DMS153 treated with DMSO at 0.1 percent for 48 hours (cell line): Measurements from ENCODE around the gene FBXO31.

Experiments used
- DNase-seq: peaks from one replicate; lab custom pipeline; 2025; ENCODE audit not compliant: unreplicated experiment; lab: John Stamatoyannopoulos, UW

The FBXO31 gene

DNA sequence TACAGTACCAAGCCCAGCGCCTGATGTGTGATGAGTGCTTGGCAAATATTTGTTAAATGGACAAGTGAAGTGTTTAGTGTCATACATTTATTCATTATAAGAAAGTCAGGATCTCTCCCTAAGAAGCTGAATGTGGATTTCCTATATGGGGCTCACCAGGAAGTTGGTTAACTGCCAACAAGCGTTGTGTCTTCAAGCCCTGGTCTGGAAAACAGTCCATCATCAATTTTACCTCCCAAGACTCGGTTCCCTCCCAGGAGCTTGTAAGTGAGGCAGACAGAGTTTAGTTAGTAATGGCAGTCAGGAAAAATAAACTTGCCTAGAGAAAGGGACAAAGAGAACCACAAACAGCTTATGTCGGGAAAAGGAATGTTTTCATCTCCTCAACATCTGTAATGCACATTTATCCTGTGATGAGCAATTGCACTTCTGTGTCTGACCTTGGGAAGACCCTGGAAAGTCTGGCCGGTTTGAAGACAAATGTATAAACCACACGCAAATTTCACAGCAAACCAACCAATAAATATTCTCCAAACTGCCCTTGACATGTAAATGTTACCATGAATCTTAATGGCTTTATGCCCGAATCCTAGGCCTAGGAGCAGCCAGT is 94.7 kb downstream of the FBXO31 start:
- DNase-seq = no peak

DNA sequence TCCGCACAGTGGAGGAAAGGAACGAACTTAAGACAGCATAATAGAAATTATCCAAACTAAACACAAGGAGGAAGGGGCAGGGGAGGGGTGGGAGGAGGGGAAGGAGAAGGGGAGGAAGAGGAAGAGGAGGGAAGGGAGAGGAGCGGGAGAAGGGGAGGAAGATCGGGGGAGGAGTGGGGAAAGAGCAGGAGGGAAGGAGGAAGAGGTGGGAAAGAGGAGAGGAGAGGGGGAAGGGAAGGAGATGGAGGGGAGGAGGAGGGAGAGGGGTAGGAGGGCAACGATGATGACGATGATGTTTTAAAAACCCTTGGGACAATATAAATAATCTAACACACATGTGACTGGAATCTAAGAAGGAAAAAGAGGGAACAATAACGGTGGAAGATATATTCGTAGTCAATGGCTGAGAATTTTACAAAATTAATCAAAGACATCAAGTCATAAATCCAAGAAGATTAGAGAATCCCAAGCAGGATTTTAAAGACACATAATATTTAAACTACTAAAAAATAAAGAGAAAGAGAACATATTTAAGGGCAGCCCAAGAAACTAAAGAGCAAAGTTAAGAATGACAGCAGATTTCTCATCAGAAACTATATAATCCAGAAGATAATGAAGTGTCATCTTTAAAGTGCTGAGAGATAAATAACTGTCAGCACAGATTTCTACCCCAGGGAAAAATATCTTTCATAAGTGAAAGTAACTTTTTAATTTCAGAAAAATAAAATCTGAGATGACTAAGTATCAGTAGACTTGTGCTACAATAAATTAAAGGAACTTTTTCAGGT is 96.5 kb downstream of the FBXO31 start:
- no peak for DNase-seq

DNA sequence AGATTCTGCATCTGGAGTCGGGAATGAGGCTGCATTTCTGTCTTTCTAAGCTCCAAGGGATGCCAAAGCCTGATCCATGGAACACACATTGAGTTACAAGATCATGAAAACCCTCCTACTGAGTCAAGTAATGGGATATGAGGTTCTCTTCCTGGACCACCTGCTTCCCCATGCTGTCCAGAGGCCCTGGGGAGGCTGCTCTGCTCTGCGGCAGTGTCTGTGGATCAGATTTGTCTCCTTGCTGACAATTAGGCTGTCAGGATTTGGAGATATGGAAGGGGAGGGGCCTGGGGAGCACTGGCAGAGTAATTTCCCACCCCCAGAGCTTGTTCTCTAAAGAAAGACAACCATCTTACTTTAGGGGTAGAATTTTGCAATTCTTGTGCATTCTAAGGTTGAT is 99.4 kb downstream of the FBXO31 start:
- DNase-seq = no peak

DNA sequence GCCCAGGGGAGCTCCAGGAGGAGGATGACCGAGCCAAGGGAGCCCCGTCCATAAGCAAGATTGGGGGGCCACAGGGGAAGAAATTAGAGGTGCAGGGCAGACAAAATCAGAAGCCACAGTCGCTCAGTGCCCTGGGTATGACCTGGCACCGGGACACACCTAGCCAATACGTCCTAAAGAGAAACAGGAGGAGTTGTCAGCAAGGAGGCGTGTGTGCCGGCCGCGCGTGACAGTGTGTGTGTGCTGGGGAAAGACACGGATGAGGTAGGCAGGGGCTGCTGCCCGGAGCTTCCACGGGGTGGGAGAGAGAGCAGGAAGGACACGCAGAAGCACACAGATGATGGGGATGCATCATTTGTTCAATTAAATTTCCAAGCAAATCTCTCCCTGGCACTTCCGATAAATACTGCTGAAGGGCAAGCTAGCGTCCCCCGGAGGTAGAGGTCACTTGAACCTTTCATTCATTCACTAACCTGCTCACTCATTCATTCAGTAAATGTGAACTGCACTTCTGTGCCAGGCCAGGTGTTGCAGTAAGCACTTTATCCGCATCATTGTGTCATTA is 104.4 kb downstream of the FBXO31 start:
- DNase-seq = no peak

DNA sequence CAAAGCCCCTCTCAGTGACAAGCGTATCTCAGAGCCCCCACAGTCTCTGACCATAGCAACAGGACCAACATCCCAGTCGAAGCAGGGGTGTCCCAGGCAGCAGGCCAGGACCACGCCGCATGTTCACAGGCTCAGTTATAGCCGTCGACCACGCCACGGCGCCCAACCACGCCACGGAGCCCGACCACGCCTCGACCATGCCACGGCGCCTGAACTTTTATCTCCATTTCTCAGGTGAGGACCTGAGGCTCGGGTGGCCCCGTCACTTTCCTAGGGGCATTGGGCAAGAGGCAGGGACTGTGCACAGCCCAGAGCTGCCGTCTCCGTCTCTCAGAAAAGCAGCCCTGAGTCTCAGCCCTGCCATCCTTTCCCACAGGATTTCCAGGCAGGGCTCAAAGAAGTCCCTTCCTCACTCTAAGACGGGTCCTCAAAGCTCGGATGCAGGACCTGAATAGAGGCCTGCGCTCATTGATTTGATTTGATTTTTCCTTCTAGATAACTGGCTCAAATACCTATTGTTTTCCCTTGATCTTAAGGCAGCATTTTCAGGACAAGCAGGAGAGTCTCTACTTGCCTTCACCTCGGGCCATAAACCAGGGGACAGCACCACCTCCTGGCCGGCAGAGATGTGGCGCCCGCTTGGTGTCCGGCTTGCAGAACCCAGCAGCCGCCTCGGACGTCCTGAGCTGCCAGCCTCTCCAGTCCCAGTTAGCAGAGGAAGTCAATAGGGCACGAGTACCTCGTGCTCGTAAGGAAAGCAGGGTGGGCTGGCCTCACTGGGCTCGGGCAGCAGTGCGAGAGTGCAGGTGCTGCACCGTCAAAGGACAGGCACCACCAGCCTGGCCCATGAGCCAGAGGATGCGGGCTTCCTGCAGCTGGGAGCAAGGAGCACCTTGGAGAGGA is 105.1 kb downstream of the FBXO31 start:
- DNase-seq = peak; percentile 39
